ENCODE results near the gene TCAP. TPM values are rescaled to one million over a fixed set of nuclear protein-coding genes. Genes with fewer than 3 reads are reported as not detected.

Gene TCAP
- total RNA-seq, 1 experiment from 2014 or later: 2.1 TPM

DNA sequence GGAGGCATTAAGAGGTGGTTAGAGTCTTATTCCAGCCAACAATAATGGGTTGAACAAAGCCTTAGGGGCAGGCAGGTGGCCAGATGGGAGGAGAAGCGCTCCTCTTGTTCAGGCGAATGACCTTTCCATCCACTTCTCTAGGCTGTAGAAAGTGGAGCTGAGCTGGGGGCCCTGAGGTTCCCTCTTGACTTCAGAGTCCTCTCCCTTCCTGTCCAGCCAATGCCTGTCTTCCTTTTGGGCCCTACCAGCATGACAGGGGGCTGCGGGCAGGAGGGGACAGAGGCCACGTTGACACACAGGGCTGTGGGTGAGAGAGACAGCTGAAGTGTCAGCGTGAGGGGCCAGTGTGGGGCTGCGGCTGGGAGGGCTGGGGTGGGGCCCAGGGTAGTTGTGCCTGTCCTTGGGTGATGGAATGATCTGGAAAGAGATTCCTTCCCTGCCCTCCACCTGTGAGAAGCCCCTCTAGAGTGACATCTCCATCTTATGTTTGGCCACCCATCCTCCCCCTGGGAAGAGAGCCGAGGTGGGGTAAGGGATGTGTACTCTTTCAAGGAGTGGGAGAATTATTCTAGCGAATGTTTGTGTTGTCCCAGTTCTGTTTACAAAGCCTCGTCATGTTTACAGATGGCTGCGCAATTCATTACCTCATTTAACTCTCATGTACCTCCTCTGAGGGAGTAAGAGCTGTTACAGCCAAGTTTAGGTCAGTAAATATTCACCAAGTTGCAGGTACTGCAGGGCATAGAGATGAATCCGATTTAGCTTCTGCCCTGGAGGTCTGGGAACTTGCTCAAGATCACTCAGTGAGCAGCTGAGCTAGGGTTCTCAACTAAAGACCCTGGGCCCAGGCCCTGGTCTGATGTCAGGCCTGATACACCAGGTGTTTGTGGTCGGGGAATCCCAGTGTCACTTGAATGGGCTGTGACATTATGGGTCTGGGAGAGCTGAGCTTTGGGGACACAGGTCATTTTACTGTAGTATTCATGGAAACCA, 38.0 kb downstream of the TCAP start:
- Histone ChIP-seq H3K79me2 (ENCODE audit: insufficient read depth, low read length) (peaks cover 51% of the 10 kb centered on the region), H4K91ac (ENCODE audit: insufficient read length, low read depth, low read length) (no peak overlapping the region), H2BK15ac (ENCODE audit: low read depth, low read length) (no peak overlapping the region), H3K27me3 (ENCODE audit: insufficient read depth, low read length) (no peaks in the 10 kb centered on the region), H2BK20ac (ENCODE audit: low read depth, low read length, poor library complexity, severe bottlenecking) (no peak overlapping the region), H3K14ac (ENCODE audit: insufficient read depth, low read length) (no peak overlapping the region), H3K18ac (ENCODE audit: insufficient read length, low read depth, low read length) (no peak overlapping the region), H3K4me1 (ENCODE audit: insufficient read depth, low read length) (peaks cover 16% of the 10 kb centered on the region), H3T11ph (ENCODE audit: low read length) (no peak overlapping the region), H3K4ac (ENCODE audit: low read depth, low read length) (no peak overlapping the region), H2AFZ (ENCODE audit: low read length) (no peak overlapping the region), H3K9ac (ENCODE audit: extremely low read depth, insufficient read length, low read length) (no peak overlapping the region), H3K23me2 (ENCODE audit: insufficient read length, low read depth, low read length, poor library complexity, severe bottlenecking) (peaks cover 8% of the 10 kb centered on the region), H4K20me1 (ENCODE audit: control insufficient read depth, insufficient read depth, insufficient read length) (no peaks in the 10 kb centered on the region), H3K9me3 (ENCODE audit: control insufficient read depth, low read depth, low read length) (no peaks in the 10 kb centered on the region), H2BK5ac (ENCODE audit: insufficient read length, low read length) (no peak overlapping the region), H3K27ac (ENCODE audit: insufficient read length, low read depth, low read length) (no peak overlapping the region), H3K4me2 (ENCODE audit: insufficient read depth, insufficient read length, low read length) (no peak overlapping the region), H3K79me1 (ENCODE audit: insufficient read depth, low read depth, low read length, poor library complexity, severe bottlenecking) (no peaks in the 10 kb centered on the region), H3K56ac (ENCODE audit: insufficient read length, low read depth, low read length) (no peak overlapping the region), H2BK120ac (ENCODE audit: low read depth, low read length, poor library complexity, severe bottlenecking) (no peak overlapping the region), H4K8ac (replicated peaks; ENCODE audit: insufficient read length, low read depth, low read length) (no peak overlapping the region), H2BK12ac (ENCODE audit: insufficient read length, low read depth, low read length) (no peak overlapping the region), H2AK5ac (ENCODE audit: insufficient read length, low read length) (no peak overlapping the region), H4K5ac (ENCODE audit: insufficient read length, low read depth, low read length) (no peak overlapping the region), H3K23ac (ENCODE audit: insufficient read length, low read depth, low read length) (no peak overlapping the region)
- H3K4me3 Mint-ChIP-seq: peak overlapping the region; percentile 92 to 97
- no peaks in the 10 kb centered on the region; the same call in 1 of the 2 replicates for H3K27me3 Mint-ChIP-seq (ENCODE audit: low read depth)
- no peaks in the 10 kb centered on the region for H3K9me3 Mint-ChIP-seq
- peaks cover 25 to 49% (median 36%) of the 10 kb centered on the region in 3 experiments for H3K36me3 Mint-ChIP-seq (ENCODE audit: insufficient read depth in 1 of 3, low read depth in 3 of 3)
- DNase-seq: no peak
- H3K27ac Mint-ChIP-seq: peak overlapping the region in 2 of 3 experiments; percentile 65 to 90; a peak in 4 of 7 replicates
- TF ChIP-seq, protein P1, sequence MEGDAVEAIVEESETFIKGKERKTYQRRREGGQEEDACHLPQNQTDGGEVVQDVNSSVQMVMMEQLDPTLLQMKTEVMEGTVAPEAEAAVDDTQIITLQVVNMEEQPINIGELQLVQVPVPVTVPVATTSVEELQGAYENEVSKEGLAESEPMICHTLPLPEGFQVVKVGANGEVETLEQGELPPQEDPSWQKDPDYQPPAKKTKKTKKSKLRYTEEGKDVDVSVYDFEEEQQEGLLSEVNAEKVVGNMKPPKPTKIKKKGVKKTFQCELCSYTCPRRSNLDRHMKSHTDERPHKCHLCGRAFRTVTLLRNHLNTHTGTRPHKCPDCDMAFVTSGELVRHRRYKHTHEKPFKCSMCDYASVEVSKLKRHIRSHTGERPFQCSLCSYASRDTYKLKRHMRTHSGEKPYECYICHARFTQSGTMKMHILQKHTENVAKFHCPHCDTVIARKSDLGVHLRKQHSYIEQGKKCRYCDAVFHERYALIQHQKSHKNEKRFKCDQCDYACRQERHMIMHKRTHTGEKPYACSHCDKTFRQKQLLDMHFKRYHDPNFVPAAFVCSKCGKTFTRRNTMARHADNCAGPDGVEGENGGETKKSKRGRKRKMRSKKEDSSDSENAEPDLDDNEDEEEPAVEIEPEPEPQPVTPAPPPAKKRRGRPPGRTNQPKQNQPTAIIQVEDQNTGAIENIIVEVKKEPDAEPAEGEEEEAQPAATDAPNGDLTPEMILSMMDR (conservative IDR thresholded peaks at IDR 0.05): no peak
- no CpG with 5 or more reads among the region's 12 CpGs for WGBS (ENCODE audit: extremely low coverage, insufficient read length, low lambda C conversion rate)
- H3K4me1 Mint-ChIP-seq: peaks cover 57 to 65% of the 10 kb centered on the region in 2 experiments
